Fibroblast of mammary gland (primary cell): ENCODE results near the gene CAPRIN2.
A peak's percentile ranks its signal among the peaks of the same experiment; 100 is the strongest.

Source experiments
- DNase-seq: peaks from one replicate; pipeline ENCODE4 v3.0.0-alpha.2; 2010; ENCODE audit warnings: low read depth
- H3K4me3 ChIP-seq: 2 replicates; pipeline ENCODE4 v1.5.1; 2011; ENCODE audit warnings: low read depth, mild to moderate bottlenecking, low read length, moderate library complexity; ENCODE audit not compliant: control insufficient read depth
- TF ChIP-seq, protein P1 (sequence below): conservative IDR thresholded peaks from 2 replicates; pipeline ENCODE4 v1.5.1; 2011; ENCODE audit warnings: low read depth, low read length, inconsistent platforms; ENCODE audit not compliant: control insufficient read depth, insufficient read depth

The CAPRIN2 gene

DNA sequence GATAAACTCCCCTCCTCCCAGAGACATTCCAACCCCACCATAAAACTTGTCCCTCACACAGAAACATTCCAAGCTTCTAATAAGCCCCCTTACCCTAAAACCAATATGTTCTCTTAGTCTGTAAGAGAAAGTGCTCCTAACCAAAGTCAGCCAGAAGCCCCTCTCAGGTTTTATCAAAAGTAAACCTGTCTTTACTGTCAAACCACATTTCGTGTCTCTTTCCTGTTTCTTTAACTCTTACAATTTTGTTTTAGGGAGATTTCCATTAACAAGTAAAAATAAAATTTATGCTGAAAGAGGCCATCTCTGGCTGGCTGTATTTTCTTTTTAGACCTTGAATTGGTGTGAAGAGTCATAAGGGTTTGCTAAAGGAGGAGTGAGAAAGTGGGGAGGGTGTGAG, 29.8 kb upstream of the CAPRIN2 start:
- no peak for DNase-seq
- TF ChIP-seq, protein P1, sequence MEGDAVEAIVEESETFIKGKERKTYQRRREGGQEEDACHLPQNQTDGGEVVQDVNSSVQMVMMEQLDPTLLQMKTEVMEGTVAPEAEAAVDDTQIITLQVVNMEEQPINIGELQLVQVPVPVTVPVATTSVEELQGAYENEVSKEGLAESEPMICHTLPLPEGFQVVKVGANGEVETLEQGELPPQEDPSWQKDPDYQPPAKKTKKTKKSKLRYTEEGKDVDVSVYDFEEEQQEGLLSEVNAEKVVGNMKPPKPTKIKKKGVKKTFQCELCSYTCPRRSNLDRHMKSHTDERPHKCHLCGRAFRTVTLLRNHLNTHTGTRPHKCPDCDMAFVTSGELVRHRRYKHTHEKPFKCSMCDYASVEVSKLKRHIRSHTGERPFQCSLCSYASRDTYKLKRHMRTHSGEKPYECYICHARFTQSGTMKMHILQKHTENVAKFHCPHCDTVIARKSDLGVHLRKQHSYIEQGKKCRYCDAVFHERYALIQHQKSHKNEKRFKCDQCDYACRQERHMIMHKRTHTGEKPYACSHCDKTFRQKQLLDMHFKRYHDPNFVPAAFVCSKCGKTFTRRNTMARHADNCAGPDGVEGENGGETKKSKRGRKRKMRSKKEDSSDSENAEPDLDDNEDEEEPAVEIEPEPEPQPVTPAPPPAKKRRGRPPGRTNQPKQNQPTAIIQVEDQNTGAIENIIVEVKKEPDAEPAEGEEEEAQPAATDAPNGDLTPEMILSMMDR = no peak
- H3K4me3 ChIP-seq = no peak overlapping the region

DNA sequence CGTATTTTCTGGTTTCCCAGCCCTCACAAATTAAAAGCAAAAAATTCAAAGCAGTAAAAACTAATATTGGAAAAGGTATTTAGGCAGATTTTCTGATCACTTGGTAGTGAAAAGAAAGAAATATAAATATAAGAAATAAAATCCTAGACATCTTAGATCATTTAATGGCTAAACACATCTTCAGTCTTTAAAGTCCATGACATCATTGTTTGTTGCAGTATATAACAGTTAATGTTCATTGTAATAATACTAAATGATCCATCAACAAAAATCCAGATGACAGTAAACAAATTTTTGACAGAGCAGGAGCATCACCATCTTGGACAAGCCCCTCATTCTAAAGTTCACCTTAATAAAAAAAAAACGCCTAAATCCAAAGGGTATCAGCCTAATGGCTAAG, 29.2 kb upstream of the CAPRIN2 start:
- TF ChIP-seq, protein P1 = no peak
- DNase-seq = no peak
- no peak overlapping the region for H3K4me3 ChIP-seq

DNA sequence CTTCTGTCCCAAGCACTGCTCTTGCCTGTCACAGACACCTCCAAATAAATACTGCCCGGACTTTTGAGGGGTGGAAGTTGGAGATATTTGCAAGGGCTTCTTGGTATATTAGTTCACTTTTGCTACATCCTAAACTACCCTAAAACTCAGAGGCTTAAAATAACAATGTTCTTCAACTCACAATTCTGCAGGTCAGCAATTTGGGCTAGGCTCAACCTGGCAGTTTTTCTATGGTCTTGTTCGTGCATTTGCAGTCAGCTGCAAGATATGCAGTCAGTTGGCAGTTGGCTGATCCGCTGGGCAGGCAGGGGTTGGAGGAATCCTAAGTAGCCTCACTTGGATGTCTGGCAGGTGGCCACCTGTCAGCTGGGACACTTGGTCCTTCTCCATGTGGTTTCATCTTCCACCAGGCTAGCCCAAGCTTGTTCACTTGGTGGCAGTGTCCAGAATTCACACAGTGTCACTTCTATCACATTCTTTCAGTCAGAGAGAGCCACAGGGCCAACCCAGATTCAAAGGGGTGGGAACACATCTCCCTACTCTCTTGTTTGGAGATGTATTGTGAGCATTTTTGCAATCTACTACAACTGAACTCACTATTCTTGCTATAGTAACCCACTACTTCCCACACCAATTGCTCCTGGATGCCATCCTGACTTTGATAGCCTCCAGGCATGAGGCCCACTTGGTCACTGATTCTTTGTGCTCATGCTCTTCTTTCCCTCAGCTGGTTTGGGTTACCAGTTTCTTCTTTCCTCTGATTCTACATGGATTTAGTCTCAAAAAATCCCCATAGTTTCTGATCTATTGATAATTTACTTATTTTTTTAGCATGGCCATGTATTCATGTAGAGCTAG, 27.8 kb upstream of the CAPRIN2 start:
- TF ChIP-seq, protein P1 = no peak
- no peak for DNase-seq
- no peak overlapping the region for H3K4me3 ChIP-seq

DNA sequence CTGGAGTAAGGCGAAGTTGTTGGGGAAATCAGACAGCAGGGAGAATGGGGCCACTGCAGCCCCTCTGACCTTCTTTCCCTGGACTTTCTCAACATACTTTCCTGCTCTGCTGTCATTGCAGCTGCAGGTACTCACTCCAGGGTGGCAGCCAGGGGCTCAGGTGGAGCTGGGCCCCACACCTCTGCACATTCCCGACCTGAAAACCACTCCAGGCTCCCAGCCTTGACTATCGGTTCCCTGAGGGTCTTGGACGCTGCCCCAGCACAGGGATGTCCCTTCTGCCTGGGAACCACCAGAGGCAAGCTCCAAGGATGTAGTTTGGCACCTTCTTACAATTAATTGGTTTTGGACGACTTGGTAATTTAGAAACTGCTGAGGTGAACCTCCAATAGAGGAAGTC, 24.8 kb upstream of the CAPRIN2 start:
- no peak for DNase-seq
- H3K4me3 ChIP-seq = no peak overlapping the region
- TF ChIP-seq, protein P1 = no peak

DNA sequence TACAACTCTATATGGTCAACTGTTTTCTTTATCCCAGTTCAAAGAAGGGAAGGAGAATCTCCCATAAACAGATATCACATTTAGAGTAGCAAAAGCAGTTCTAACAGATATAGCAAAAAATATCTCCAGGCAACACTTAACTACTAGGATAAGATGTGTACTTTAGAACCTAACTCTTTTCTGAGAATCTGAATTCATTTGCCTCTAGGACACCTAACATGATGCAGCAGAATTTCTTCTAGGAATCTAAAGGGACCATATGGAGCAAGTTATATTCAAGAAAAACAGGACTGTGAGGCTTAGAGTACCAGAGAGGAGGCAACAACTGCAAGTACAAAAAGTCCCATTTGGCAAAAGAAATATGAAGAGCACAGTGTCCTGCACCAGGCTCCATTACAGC, 24.4 kb upstream of the CAPRIN2 start:
- no peak for DNase-seq
- H3K4me3 ChIP-seq = no peak overlapping the region
- TF ChIP-seq, protein P1 = no peak

DNA sequence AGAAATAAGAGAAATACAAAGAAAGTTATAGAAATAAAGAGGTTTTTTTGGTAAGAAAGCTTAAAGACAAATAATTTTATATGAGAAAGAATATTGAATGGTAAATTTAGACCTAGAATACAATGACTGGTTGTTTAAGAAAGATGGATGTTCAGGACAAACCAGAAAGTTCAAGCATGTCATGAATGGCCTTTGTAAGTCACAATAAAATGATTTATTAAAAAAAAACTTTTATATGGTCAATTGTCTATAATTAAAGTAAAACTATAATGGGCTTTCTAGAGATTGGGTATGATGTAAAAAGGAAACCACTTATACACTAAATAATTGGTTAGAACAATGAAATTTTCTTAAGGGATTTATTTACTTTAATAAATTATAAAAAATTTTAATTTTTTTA, 19.8 kb upstream of the CAPRIN2 start:
- TF ChIP-seq, protein P1 = no peak
- peak; percentile 7 for DNase-seq
- no peak overlapping the region for H3K4me3 ChIP-seq

DNA sequence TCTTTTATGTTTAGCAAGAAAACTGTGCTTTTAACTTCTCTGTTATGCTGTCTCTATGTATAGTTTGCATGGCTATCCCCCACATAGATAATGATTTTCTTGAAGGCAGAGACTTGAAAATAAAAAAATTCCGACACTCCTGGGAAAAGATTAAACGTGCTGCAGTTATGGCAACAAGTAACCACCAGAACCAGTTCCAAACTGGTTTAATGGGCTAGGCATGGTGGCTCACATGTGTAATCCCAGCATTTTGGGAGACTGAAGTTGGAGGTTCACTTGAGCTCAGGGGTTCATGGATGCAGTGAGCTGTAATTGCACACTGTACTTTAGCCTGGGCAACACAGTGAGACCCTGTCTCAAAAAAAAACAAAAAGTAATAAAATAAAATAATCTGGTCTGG, 15.1 kb upstream of the CAPRIN2 start:
- TF ChIP-seq, protein P1 = no peak
- no peak overlapping the region for H3K4me3 ChIP-seq
- DNase-seq = no peak
